ENCODE measurements around the gene GPS2. TPM values are rescaled to one million over a fixed set of nuclear protein-coding genes. Genes with fewer than 3 reads are reported as not detected.

The GPS2 gene
- total and polyA plus RNA-seq, 2 of the 4 experiments (the other 2 are of a cell fraction): 36.2 to 50.9 TPM

- Histone ChIP-seq H4K20me1 (ENCODE audit: insufficient read depth, low read length) (0 out of 2 replicates have a peak, but pooled peaks cover 3% of the 10 kb centered on the region), H2AFZ (replicated peaks; ENCODE audit: low read length, poor library complexity) (peak within 1 kb of the TSS; percentile 88), H3K14ac (replicated peaks; ENCODE audit: low read depth, low read length) (no peak within 1 kb of the TSS), H3K18ac (ENCODE audit: low read depth, low read length) (no peak within 1 kb of the TSS), H3K27ac (ENCODE audit: insufficient read depth, low read length) (no peak within 1 kb of the TSS), H3K9me1 (ENCODE audit: insufficient read depth, low read length) (no peaks in the 10 kb centered on the region; the same call in 1 of the 2 replicates), H3K4me3 (ENCODE audit: insufficient read depth, low read depth, low read length) (peak within 1 kb of the TSS; percentile 31), H3K4ac (ENCODE audit: low read depth, low read length) (no peak within 1 kb of the TSS), H3K23ac (ENCODE audit: low read depth, low read length) (no peak within 1 kb of the TSS), H3K36me3 (ENCODE audit: control insufficient read depth, insufficient read depth, low read length) (no peaks in the 10 kb centered on the region), H2BK20ac (ENCODE audit: low read depth, low read length) (no peak within 1 kb of the TSS), H3K27me3 (ENCODE audit: control insufficient read depth, insufficient read depth, low read length) (peaks cover 55% of the 10 kb centered on the region), H2BK120ac (ENCODE audit: low read depth, low read length) (no peak within 1 kb of the TSS), H2AK5ac (ENCODE audit: low read depth, low read length) (no peak within 1 kb of the TSS), H3K79me1 (ENCODE audit: low read depth in 1 of 2, low read length in 2 of 2) (no peaks in the 10 kb centered on the region), H3K4me2 (ENCODE audit: low read depth, low read length) (peak within 1 kb of the TSS; percentile 83), H4K5ac (ENCODE audit: low read depth, low read length) (no peak within 1 kb of the TSS), H4K91ac (ENCODE audit: insufficient read depth, low read depth, low read length) (no peak within 1 kb of the TSS), H3K56ac (ENCODE audit: extremely low read depth, insufficient read depth, low read length) (no peak within 1 kb of the TSS), H4K8ac (ENCODE audit: low read depth in 2 of 2, low read length in 2 of 2) (no peak within 1 kb of the TSS), H3K4me1 (ENCODE audit: control insufficient read depth, insufficient read depth, low read length) (peaks cover 3% of the 10 kb centered on the region), H3K9ac (ENCODE audit: low read depth, low read length) (no peak within 1 kb of the TSS), H2BK5ac (ENCODE audit: low read depth, low read length, poor library complexity, severe bottlenecking) (no peak within 1 kb of the TSS), H2AK9ac (replicated peaks; ENCODE audit: low read depth, low read length, poor library complexity) (peak within 1 kb of the TSS; percentile 23), H3K9me3 (ENCODE audit: control insufficient read depth, insufficient read depth, low read length) (no peaks in the 10 kb centered on the region; the same call in 1 of the 2 replicates), H2BK15ac (ENCODE audit: low read depth, low read length) (no peak within 1 kb of the TSS)
- WGBS, 2 experiments (ENCODE audit: extremely low coverage in 2 of 2, insufficient read length in 1 of 2): 3% methylated on average over 21 of the region's 57 CpGs; no CpG with 5 or more reads in 1 of the 2 experiments
- no peak for TF ChIP-seq POLR2A (IDR thresholded peaks at IDR 0.05; ENCODE audit: low read depth, low read length)
- TF ChIP-seq USF2 (IDR thresholded peaks at IDR 0.05; ENCODE audit: low read depth, low read length): peak; percentile 78
- ATAC-seq (ENCODE audit: low read depth) (peak; percentile 55), DNase-seq (peak; percentile 7)
- intact Hi-C loops (cut with micrococcal nuclease) (loop anchor here (5.0 kb wide), 1 partner anchor 57 kb away; the partner anchor contains the start of gene PHF23), in situ Hi-C loops (cut with MboI; ENCODE audit: low sequenced_read_pairs) (no loop called here), dilution Hi-C loops (cut with HindIII; ENCODE audit: low sequenced_read_pairs, unreplicated experiment) (no loop called here)
- ChIA-PET CTCF (no interaction called here), POLR2A (ENCODE audit: unreplicated experiment) (no interaction called here)
- BruUV-seq (replicated peaks): no TSS peak
Measured at GRCh38 chr17:7294614-7295153, 20.5 kb downstream of the GPS2 start, which contains the start of gene YBX2. Gene YBX2, minus strand, starts transcription at chr17:7294639. Its CDS starts 139 bp downstream, at chr17:7294500.

Measured in IMR-90 (cell line).